SK-N-SH (cell line): ENCODE data around the gene CRELD2. TPM values are rescaled to one million over a fixed set of nuclear protein-coding genes. Genes with fewer than 3 reads are reported as not detected.

Source experiments
- CTCF ChIA-PET: fragments of 300-600, 350-600 bp; formaldehyde crosslinking; extraction: SDS; loops from one replicate; lab custom pipeline; 2021; lab: Yijun Ruan, JAX
- POLR2A ChIA-PET: fragments of 350-600 bp; sonication (Branson Sonifier 250); formaldehyde crosslinking; extraction: SDS; loops from one replicate; lab custom pipeline; 2020; ENCODE audit warnings: antibody characterized with exemption, inconsistent platforms; lab: Yijun Ruan, JAX
- DNase-seq: peaks from one replicate; pipeline ENCODE4 v3.0.0; 2012
- H2AFZ ChIP-seq: fragments of 200-600 bp; sonication (generic); 2 replicates; pipeline ENCODE4 v1.8.1; 2016; ENCODE audit warnings: antibody characterized with exemption, mild to moderate bottlenecking, low read depth
- H3F3A ChIP-seq: fragments of 200-600 bp; sonication (generic); replicated peaks from 2 replicates; pipeline ENCODE3; 2016; ENCODE audit warnings: antibody characterized with exemption, mild to moderate bottlenecking; ENCODE audit not compliant: insufficient read depth
- H3K27ac ChIP-seq, 2 experiments: fragments of 200-500 bp in 1 of 2; fragments of 200-600 bp in 1 of 2; sonication (Bioruptor generic) in 1 of 2; sonication (generic), shearing (Covaris generic) in 1 of 2; 2 replicates each; pipeline versions ENCODE4 v1.5.1 to v1.6.1; 2014 to 2016; ENCODE audit warnings: low read depth in 2 of 2, inconsistent platforms in 1 of 2, low read length in 1 of 2, mild to moderate bottlenecking in 1 of 2, mixed read lengths in 1 of 2
- H3K27me3 ChIP-seq: fragments of 200-600 bp; sonication (generic), shearing (Covaris generic); 2 replicates; pipeline ENCODE4 v1.6.1; 2016; ENCODE audit warnings: mixed run types; ENCODE audit not compliant: insufficient read depth
- H3K36me3 ChIP-seq, 2 experiments: fragments of 200-500 bp in 1 of 2; fragments of 200-600 bp in 1 of 2; sonication (Bioruptor generic) in 1 of 2; sonication (generic) in 1 of 2; replicated peaks in 1 of 2; 2 replicates each; pipeline versions ENCODE3 to v1.5.1; 2014 to 2016; ENCODE audit warnings: low read length in 1 of 2, mild to moderate bottlenecking in 1 of 2; ENCODE audit not compliant: insufficient read depth in 2 of 2, control insufficient read depth in 1 of 2
- H3K4me1 ChIP-seq, 2 experiments: fragments of 200-500 bp in 1 of 2; fragments of 200-600 bp in 1 of 2; sonication (Bioruptor generic) in 1 of 2; sonication (generic), shearing (Covaris generic) in 1 of 2; 2 replicates each; pipeline versions ENCODE4 v1.5.1 to v1.6.1; 2014 to 2016; ENCODE audit warnings: low read depth in 1 of 2, low read length in 1 of 2, mixed run types in 1 of 2; ENCODE audit not compliant: insufficient read depth in 2 of 2, control insufficient read depth in 1 of 2
- H3K4me2 ChIP-seq: fragments of 200-600 bp; sonication (generic), shearing (Covaris generic); 2 replicates; pipeline ENCODE4 v1.6.1; 2017; ENCODE audit warnings: mixed run types
- H3K4me3 ChIP-seq, 2 experiments: fragments of 200-500 bp in 1 of 2; fragments of 200-600 bp in 1 of 2; sonication (Bioruptor generic) in 1 of 2; sonication (generic), shearing (Covaris generic) in 1 of 2; 2 replicates each; pipeline versions ENCODE4 v1.5.1 to v1.8.1; 2014 to 2016; ENCODE audit warnings: low read depth in 2 of 2, inconsistent platforms in 1 of 2, low read length in 1 of 2, mild to moderate bottlenecking in 1 of 2, mixed read lengths in 1 of 2, moderate library complexity in 1 of 2
- H3K79me2 ChIP-seq: fragments of 200-600 bp; sonication (generic); 2 replicates; pipeline ENCODE4 v1.8.1; 2017; ENCODE audit warnings: mild to moderate bottlenecking; ENCODE audit not compliant: insufficient read depth
- H3K9ac ChIP-seq: fragments of 200-600 bp; sonication (generic); 2 replicates; pipeline ENCODE4 v1.6.1; 2017; ENCODE audit warnings: mixed run types
- H3K9me2 ChIP-seq: fragments of 200-600 bp; sonication (generic); 2 replicates; pipeline ENCODE4 v1.6.1; 2017; ENCODE audit warnings: mixed run types
- H3K9me3 ChIP-seq: fragments of 200-600 bp; sonication (generic); 2 replicates; pipeline ENCODE4 v1.6.1; 2017; ENCODE audit warnings: mixed run types, mild to moderate bottlenecking, moderate library complexity
- H4K20me1 ChIP-seq: fragments of 200-600 bp; sonication (generic); 2 replicates; pipeline ENCODE4 v1.6.1; 2017; ENCODE audit warnings: mild to moderate bottlenecking, mixed run types; ENCODE audit not compliant: insufficient read depth
- ELF1 ChIP-seq: IDR thresholded peaks from 2 replicates; pipeline ENCODE4 v1.4.0; 2012
- EZH2phosphoT487 ChIP-seq: fragments of 200-600 bp; sonication (generic); IDR thresholded peaks from 2 replicates; pipeline ENCODE4 v1.6.1; 2017; ENCODE audit warnings: low read depth, mixed run types, mild to moderate bottlenecking, antibody characterized with exemption, moderate library complexity, borderline replicate concordance
- FOSL2 ChIP-seq: IDR thresholded peaks from 2 replicates; pipeline ENCODE4 v1.4.0; 2012; ENCODE audit warnings: low read depth, mild to moderate bottlenecking, moderate library complexity, borderline replicate concordance
- FOXJ3 ChIP-seq: sonication (generic); formaldehyde crosslinking; IDR thresholded peaks from 2 replicates; pipeline ENCODE4 v1.5.1; 2020; ENCODE audit warnings: mild to moderate bottlenecking, missing genetic modification reagents
- GABPA ChIP-seq: IDR thresholded peaks from 2 replicates; pipeline ENCODE4 v1.4.0; 2012; ENCODE audit warnings: low read depth, mild to moderate bottlenecking
- GATA2 ChIP-seq: sonication (generic); formaldehyde crosslinking; IDR thresholded peaks from 2 replicates; pipeline ENCODE4 v1.5.0; 2020; ENCODE audit warnings: mild to moderate bottlenecking, missing genetic modification reagents
- JUND ChIP-seq: IDR thresholded peaks from 2 replicates; pipeline ENCODE4 v1.4.0; 2012
- NRF1 ChIP-seq: IDR thresholded peaks from 2 replicates; pipeline ENCODE4 v1.6.1; 2012; ENCODE audit warnings: low read depth, mild to moderate bottlenecking, low read length
- RAD21 ChIP-seq: IDR thresholded peaks from 2 replicates; pipeline ENCODE4 v1.6.1; 2012; ENCODE audit warnings: mild to moderate bottlenecking, low read length
- RCOR1 ChIP-seq: fragments of 150-350 bp; IDR thresholded peaks from 2 replicates; pipeline ENCODE4 v1.6.1; 2017; ENCODE audit warnings: antibody characterized with exemption, low read length
- REST ChIP-seq: IDR thresholded peaks from 2 replicates; pipeline ENCODE4 v1.6.1; 2012; ENCODE audit warnings: mild to moderate bottlenecking, low read depth, low read length, moderate library complexity
- RFX5 ChIP-seq: IDR thresholded peaks from 2 replicates; pipeline ENCODE4 v1.6.1; 2012; ENCODE audit warnings: mild to moderate bottlenecking, improper control_type of control experiment, low read length
- RXRA ChIP-seq: IDR thresholded peaks from 2 replicates; pipeline ENCODE4 v1.4.0; 2012; ENCODE audit warnings: low read depth, mild to moderate bottlenecking, borderline replicate concordance
- SIN3A ChIP-seq: IDR thresholded peaks from 2 replicates; pipeline ENCODE4 v1.6.1; 2012; ENCODE audit warnings: low read depth, mild to moderate bottlenecking, low read length, moderate library complexity, borderline replicate concordance
- SMC3 ChIP-seq: IDR thresholded peaks from 2 replicates; pipeline ENCODE4 v1.6.1; 2012; ENCODE audit warnings: low read depth, low read length, improper control_type of control experiment
- TAF1 ChIP-seq: IDR thresholded peaks from 2 replicates; pipeline ENCODE4 v1.6.1; 2012; ENCODE audit warnings: low read depth, mild to moderate bottlenecking, low read length, moderate library complexity, borderline replicate concordance
- YY1 ChIP-seq: IDR thresholded peaks from 2 replicates; pipeline ENCODE4 v1.4.0; 2012; ENCODE audit warnings: low read depth, mild to moderate bottlenecking
- ZBTB33 ChIP-seq: IDR thresholded peaks from 2 replicates; pipeline ENCODE4 v1.4.0; 2012; ENCODE audit warnings: low read depth, borderline replicate concordance
- WGBS: methylation state at CpG from one replicate; pipeline ENCODE4 v1.1.6; 2017; ENCODE audit warnings: low lambda C conversion rate; 5-methylcytosine and 5-hydroxymethylcytosine counted together
- polyA plus RNA-seq, 3 experiments: library from polyadenylated mRNA; depleted of rRNA; stranded (reverse); fragments of >200 nt; gene quantifications; 2 replicates each; pipeline ENCODE4 v1.2.3, GENCODE V29; 2012
- TF ChIP-seq, protein P1 (sequence below): IDR thresholded peaks from 2 replicates; pipeline ENCODE4; 2012
- TF ChIP-seq, protein P2 (sequence below): fragments of 200-600 bp; sonication (generic); IDR thresholded peaks from 2 replicates; pipeline ENCODE4 v1.6.1; 2017; ENCODE audit warnings: antibody characterized with exemption, mild to moderate bottlenecking, moderate library complexity

CRELD2 gene
- polyA plus RNA-seq, 1 of the 3 experiments (the other 2 are of a cell fraction) = 113 TPM

DNA sequence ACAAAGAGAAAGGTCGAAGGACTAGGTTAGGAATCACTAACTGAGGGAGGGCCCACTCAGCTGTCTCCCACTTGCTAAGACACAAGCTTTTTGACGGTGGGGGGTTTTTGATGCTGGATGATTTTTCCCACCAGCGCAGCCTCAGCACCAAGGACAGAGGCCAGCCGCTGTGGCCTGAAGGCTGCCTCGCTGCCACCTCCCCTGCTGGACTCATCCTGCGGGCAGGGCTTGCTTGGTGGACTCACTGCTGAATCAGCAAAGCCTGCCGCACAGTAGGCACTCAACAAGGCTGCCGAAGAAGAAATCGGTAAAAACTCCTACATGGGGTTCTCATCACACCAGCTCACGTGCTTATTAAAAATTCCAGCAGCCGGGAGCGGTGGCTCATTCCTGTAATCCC is 2.8 kb upstream of the CRELD2 start:
- no peak for TF ChIP-seq JUND
- TF ChIP-seq RXRA = no peak
- no peak for TF ChIP-seq RCOR1
- TF ChIP-seq FOXJ3 (CRISPR knock-in tag) = no peak
- TF ChIP-seq ZBTB33 = no peak
- peak; percentile 91 for TF ChIP-seq REST
- Histone ChIP-seq H3K27me3 (no peaks in the 10 kb centered on the region), H3F3A (no peaks in the 10 kb centered on the region), H3K4me3 (no peak overlapping the region), H2AFZ (no peak overlapping the region), H3K9me3 (no peaks in the 10 kb centered on the region), H3K9me2 (no peaks in the 10 kb centered on the region), H3K36me3 (peaks cover 3 to 14% of the 10 kb centered on the region in 2 experiments), H3K27ac (no peak overlapping the region), H3K4me2 (no peak overlapping the region), H3K4me1 (peaks cover 0 to 12% of the 10 kb centered on the region in 2 experiments; a peak in 2 of 4 replicates), H3K79me2 (0 out of 2 replicates have a peak, but pooled peaks cover 5% of the 10 kb centered on the region), H4K20me1 (no peaks in the 10 kb centered on the region), H3K9ac (no peak overlapping the region)
- ChIA-PET POLR2A (no interaction called here), CTCF (interaction anchor here (1.2 to 2.5 kb wide), 4 partner anchors 10 to 148 kb away, joined by 3 to 11 read pairs (median 6); no protein-coding TSS in a partner anchor)
- DNase-seq = no peak
- 88% methylated on average over 11 of the region's 12 CpGs for WGBS

DNA sequence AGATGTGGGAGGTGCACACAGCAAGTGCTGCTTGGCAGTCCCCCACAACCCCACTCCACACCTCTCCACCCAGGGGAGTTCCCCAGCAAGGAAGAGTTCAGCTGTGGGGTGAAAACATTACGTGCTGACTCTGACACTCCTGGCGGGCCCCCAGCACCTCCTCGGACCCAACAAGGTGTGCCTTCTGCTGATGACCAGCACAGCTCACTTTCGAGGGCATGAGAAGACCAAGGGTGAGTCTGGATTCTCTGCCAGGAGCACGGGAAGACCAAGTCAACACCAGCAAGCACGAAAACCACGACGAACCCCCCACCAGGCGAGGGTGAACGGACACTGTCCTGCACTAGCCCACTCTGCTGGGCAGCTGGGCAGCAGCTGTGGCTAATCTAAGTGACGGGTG is 1.6 kb upstream of the CRELD2 start:
- Histone ChIP-seq H3F3A (no peaks in the 10 kb centered on the region), H4K20me1 (no peaks in the 10 kb centered on the region), H3K4me2 (peak overlapping the region; percentile 96; the same call in 1 of the 2 replicates), H3K9me3 (no peaks in the 10 kb centered on the region), H3K79me2 (0 out of 2 replicates have a peak, but pooled peaks cover 5% of the 10 kb centered on the region), H3K4me3 (no peak overlapping the region), H3K4me1 (peaks cover 0 to 12% of the 10 kb centered on the region in 2 experiments; a peak in 2 of 4 replicates), H3K27ac (no peak overlapping the region), H3K27me3 (no peaks in the 10 kb centered on the region), H2AFZ (no peak overlapping the region), H3K9me2 (no peaks in the 10 kb centered on the region), H3K36me3 (peaks cover 3 to 25% of the 10 kb centered on the region in 2 experiments), H3K9ac (no peak overlapping the region)
- CTCF ChIA-PET = interaction anchor here (1.0 to 2.2 kb wide), 2 partner anchors 11 to 14 kb away, joined by 3 to 12 read pairs; no protein-coding TSS in a partner anchor
- 100% methylated on average over 1 of the region's 11 CpGs for WGBS
- POLR2A ChIA-PET = interaction anchor here (1.3 kb wide), 1 partner anchor 9 kb away, joined by 3 read pairs; no protein-coding TSS in a partner anchor
- no peak for DNase-seq
- TF ChIP-seq SIN3A = no peak
- TF ChIP-seq NRF1 = no peak
- no peak for TF ChIP-seq TAF1
- TF ChIP-seq GATA2 (CRISPR knock-in tag) = no peak
- no peak for TF ChIP-seq RAD21
- TF ChIP-seq FOSL2 = no peak
- TF ChIP-seq EZH2phosphoT487 = no peak
- no peak for TF ChIP-seq RFX5
- TF ChIP-seq YY1 = no peak
- TF ChIP-seq ELF1 = no peak
- TF ChIP-seq, protein P1, sequence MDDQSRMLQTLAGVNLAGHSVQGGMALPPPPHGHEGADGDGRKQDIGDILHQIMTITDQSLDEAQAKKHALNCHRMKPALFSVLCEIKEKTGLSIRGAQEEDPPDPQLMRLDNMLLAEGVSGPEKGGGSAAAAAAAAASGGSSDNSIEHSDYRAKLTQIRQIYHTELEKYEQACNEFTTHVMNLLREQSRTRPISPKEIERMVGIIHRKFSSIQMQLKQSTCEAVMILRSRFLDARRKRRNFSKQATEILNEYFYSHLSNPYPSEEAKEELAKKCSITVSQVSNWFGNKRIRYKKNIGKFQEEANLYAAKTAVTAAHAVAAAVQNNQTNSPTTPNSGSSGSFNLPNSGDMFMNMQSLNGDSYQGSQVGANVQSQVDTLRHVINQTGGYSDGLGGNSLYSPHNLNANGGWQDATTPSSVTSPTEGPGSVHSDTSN = no peak
- TF ChIP-seq GABPA = no peak
- TF ChIP-seq, protein P2, sequence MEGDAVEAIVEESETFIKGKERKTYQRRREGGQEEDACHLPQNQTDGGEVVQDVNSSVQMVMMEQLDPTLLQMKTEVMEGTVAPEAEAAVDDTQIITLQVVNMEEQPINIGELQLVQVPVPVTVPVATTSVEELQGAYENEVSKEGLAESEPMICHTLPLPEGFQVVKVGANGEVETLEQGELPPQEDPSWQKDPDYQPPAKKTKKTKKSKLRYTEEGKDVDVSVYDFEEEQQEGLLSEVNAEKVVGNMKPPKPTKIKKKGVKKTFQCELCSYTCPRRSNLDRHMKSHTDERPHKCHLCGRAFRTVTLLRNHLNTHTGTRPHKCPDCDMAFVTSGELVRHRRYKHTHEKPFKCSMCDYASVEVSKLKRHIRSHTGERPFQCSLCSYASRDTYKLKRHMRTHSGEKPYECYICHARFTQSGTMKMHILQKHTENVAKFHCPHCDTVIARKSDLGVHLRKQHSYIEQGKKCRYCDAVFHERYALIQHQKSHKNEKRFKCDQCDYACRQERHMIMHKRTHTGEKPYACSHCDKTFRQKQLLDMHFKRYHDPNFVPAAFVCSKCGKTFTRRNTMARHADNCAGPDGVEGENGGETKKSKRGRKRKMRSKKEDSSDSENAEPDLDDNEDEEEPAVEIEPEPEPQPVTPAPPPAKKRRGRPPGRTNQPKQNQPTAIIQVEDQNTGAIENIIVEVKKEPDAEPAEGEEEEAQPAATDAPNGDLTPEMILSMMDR = no peak
- no peak for TF ChIP-seq SMC3
